CD4-positive, CD25-positive, alpha-beta regulatory T cell (primary cell): ENCODE results near the gene GRPEL2. TPM values are rescaled to one million over a fixed set of nuclear protein-coding genes. Genes with fewer than 3 reads are reported as not detected.

ENCODE experiments used
- ATAC-seq, 2 donors: fragments of 150-1000 bp; cut with Tn5 transposase; one replicate each; pipeline ENCODE4 v1.10.0; 2021; ENCODE audit warnings: low read depth in 2 of 2, moderate number of reproducible peaks in 2 of 2, moderate library complexity in 1 of 2
- DNase-seq, 3 donors: peaks; one replicate each; pipeline versions ENCODE4 v3.0.0 to v3.0.0-alpha.2; 2012 to 2022; ENCODE audit warnings: mixed read lengths in 1 of 3
- H3K27ac ChIP-seq: one replicate; pipeline ENCODE4 v1.7.0; 2013; ENCODE audit warnings: mild to moderate bottlenecking, low read length; ENCODE audit not compliant: insufficient read depth, poor library complexity, severe bottlenecking
- H3K27me3 ChIP-seq: one replicate; pipeline ENCODE4 v1.7.0; 2013; ENCODE audit warnings: low read length; ENCODE audit not compliant: control insufficient read depth, insufficient read depth
- H3K36me3 ChIP-seq: one replicate; pipeline ENCODE4 v1.7.0; 2013; ENCODE audit warnings: mild to moderate bottlenecking, low read length, moderate library complexity; ENCODE audit not compliant: control insufficient read depth, insufficient read depth
- H3K4me1 ChIP-seq: 2 replicates; pipeline ENCODE4 v1.7.0; 2013; ENCODE audit warnings: mild to moderate bottlenecking, low read length; ENCODE audit not compliant: insufficient read depth, control insufficient read depth, poor library complexity, severe bottlenecking
- H3K4me3 ChIP-seq: one replicate; pipeline ENCODE4 v1.7.0; 2013; ENCODE audit warnings: low read depth, mild to moderate bottlenecking, low read length, moderate library complexity
- H3K9me3 ChIP-seq, 2 experiments: 1 replicate in 1 of 2; 2 replicates in 1 of 2; pipeline ENCODE4 v1.7.0; 2013; ENCODE audit warnings: low read length in 2 of 2, mild to moderate bottlenecking in 1 of 2, moderate library complexity in 1 of 2; ENCODE audit not compliant: control insufficient read depth in 2 of 2
- H3K27ac Mint-ChIP-seq, 3 donors: one replicate each; pipeline ENCODE4 v1.8.0; 2020 to 2022; ENCODE audit warnings: mild to moderate bottlenecking in 3 of 3, mixed read lengths in 3 of 3, moderate library complexity in 2 of 3
- H3K27me3 Mint-ChIP-seq: one replicate; pipeline ENCODE4 v1.8.0; 2022; ENCODE audit warnings: mild to moderate bottlenecking, mixed read lengths
- H3K36me3 Mint-ChIP-seq: one replicate; pipeline ENCODE4 v1.8.0; 2020; ENCODE audit warnings: mixed read lengths
- H3K4me1 Mint-ChIP-seq, 4 donors: one replicate each; pipeline ENCODE4 v1.8.0; 2020 to 2022; ENCODE audit warnings: mixed read lengths in 4 of 4, mild to moderate bottlenecking in 1 of 4
- H3K4me3 Mint-ChIP-seq, 4 donors: one replicate each; pipeline ENCODE4 v1.8.0; 2020 to 2022; ENCODE audit warnings: mild to moderate bottlenecking in 4 of 4, mixed read lengths in 4 of 4, moderate library complexity in 3 of 4
- H3K9me3 Mint-ChIP-seq, 7 donors: one replicate each; pipeline ENCODE4 v1.8.0; 2020 to 2022; ENCODE audit warnings: mixed read lengths in 7 of 7, mild to moderate bottlenecking in 3 of 7, moderate library complexity in 2 of 7
- polyA plus RNA-seq, 4 donors: library from polyadenylated mRNA; unstranded; fragments of 300-500 nt; fragmentation: Illumina TruSeq; gene quantifications; one replicate each; pipeline ENCODE4 v1.2.3, GENCODE V29; 2021
- total RNA-seq: library from RNA; stranded (reverse); gene quantifications from one replicate; pipeline ENCODE4 v1.2.3, GENCODE V29; 2022

Gene GRPEL2
- total and polyA plus RNA-seq, 5 donors from 2014 or later = 11.0 to 25.9 (median 11.5) TPM

DNA sequence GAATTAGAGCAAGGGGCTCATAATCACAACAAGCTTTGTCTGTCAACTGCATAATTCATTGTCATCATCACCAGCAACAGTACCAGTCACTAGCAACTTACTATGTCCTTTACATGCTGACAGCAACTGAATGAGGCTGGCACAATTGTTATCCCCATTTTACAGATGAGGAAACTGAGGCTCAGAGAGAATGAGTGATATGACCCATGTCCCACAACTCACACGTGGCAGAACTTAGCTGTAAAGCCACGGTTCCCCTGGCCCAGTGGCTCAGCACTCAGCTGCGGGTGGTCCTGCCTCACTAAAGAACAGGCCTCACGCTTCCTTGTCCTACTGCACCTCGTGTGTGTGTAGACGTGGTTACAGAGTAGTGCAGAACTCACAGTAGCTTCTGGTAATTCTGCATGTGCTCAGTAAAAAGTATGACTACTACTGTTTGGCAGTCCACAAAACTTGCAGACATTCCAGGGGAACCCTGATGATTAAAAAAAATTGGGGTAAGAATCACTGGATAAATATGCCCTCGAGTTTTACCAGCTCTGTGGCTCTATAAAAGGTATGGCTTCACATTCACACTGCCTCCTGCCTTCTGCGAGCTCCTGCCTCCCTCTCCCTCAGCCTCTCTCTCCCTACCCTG, 43.4 kb upstream of the GRPEL2 start:
- Mint-ChIP-seq H3K4me1 (peaks cover 0 to 8% (median 0%) of the 10 kb centered on the region in 4 donors), H3K27ac (no peak overlapping the region), H3K27me3 (peaks cover 27% of the 10 kb centered on the region), H3K9me3 (no peaks in the 10 kb centered on the region), H3K36me3 (no peaks in the 10 kb centered on the region), H3K4me3 (no peak overlapping the region)
- Histone ChIP-seq H3K4me3 (no peak overlapping the region), H3K9me3 (no peaks in the 10 kb centered on the region), H3K27me3 (peaks cover 3% of the 10 kb centered on the region), H3K27ac (no peak overlapping the region), H3K36me3 (no peaks in the 10 kb centered on the region), H3K4me1 (no peaks in the 10 kb centered on the region)
- ATAC-seq = no peak
- no peak for DNase-seq

DNA sequence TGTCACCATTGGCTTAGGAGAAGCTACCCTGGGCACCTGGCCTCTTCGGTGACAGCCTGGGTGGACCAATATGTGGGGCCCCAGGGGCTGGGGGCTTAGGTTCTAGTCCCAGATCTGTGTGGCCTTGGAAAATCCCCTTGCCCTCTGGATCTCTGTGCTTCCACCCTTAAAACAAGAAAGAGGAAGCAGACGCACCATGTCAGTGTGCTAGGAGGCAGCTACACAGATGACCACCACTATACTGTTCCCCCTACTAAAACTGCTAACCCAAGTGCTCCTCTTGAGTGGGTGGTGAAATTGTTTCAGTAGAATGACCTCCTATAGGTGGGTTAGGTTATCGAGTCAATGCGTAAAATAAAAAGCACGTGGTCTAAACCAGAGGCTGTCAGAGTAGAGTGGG, 42.7 kb upstream of the GRPEL2 start:
- no peak for ATAC-seq
- H3K9me3 ChIP-seq = no peaks in the 10 kb centered on the region
- no peak overlapping the region for H3K27ac ChIP-seq
- DNase-seq = no peak
- H3K27me3 ChIP-seq = peaks cover 3% of the 10 kb centered on the region
- Mint-ChIP-seq H3K9me3 (no peaks in the 10 kb centered on the region), H3K27me3 (peaks cover 26% of the 10 kb centered on the region), H3K27ac (no peak overlapping the region), H3K36me3 (no peaks in the 10 kb centered on the region), H3K4me3 (no peak overlapping the region), H3K4me1 (peaks cover 0 to 8% (median 0%) of the 10 kb centered on the region in 4 donors)
- no peaks in the 10 kb centered on the region for H3K36me3 ChIP-seq
- H3K4me1 ChIP-seq = no peaks in the 10 kb centered on the region
- H3K4me3 ChIP-seq = no peak overlapping the region

DNA sequence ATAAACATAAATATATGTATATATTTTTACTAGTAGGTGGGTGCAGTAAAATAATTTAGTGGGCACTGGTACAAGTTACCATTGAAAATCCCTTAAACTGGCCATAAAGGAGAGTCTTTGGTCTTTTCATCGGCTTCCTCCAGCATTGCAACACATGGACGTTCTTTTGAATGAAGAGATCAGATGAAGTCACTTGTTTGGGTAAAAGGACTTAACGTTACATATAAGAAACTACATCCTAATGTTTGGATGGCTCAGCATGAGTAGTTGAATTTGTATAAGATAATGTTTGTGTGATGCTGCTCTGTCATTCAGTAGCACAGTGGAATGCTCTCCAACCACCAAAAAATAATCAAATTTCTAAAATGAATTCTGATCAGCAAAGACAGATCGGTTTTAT, 42.1 kb upstream of the GRPEL2 start:
- H3K27me3 Mint-ChIP-seq = peaks cover 21% of the 10 kb centered on the region
- Histone ChIP-seq H3K27ac (no peak overlapping the region), H3K4me1 (no peaks in the 10 kb centered on the region), H3K27me3 (peaks cover 3% of the 10 kb centered on the region), H3K9me3 (no peaks in the 10 kb centered on the region), H3K36me3 (no peaks in the 10 kb centered on the region), H3K4me3 (no peak overlapping the region)
- H3K4me1 Mint-ChIP-seq = peaks cover 0 to 6% (median 0%) of the 10 kb centered on the region in 4 donors
- no peaks in the 10 kb centered on the region for H3K9me3 Mint-ChIP-seq
- no peak overlapping the region for H3K27ac Mint-ChIP-seq
- no peaks in the 10 kb centered on the region for H3K36me3 Mint-ChIP-seq
- ATAC-seq (no peak), DNase-seq (no peak)
- no peak overlapping the region for H3K4me3 Mint-ChIP-seq

DNA sequence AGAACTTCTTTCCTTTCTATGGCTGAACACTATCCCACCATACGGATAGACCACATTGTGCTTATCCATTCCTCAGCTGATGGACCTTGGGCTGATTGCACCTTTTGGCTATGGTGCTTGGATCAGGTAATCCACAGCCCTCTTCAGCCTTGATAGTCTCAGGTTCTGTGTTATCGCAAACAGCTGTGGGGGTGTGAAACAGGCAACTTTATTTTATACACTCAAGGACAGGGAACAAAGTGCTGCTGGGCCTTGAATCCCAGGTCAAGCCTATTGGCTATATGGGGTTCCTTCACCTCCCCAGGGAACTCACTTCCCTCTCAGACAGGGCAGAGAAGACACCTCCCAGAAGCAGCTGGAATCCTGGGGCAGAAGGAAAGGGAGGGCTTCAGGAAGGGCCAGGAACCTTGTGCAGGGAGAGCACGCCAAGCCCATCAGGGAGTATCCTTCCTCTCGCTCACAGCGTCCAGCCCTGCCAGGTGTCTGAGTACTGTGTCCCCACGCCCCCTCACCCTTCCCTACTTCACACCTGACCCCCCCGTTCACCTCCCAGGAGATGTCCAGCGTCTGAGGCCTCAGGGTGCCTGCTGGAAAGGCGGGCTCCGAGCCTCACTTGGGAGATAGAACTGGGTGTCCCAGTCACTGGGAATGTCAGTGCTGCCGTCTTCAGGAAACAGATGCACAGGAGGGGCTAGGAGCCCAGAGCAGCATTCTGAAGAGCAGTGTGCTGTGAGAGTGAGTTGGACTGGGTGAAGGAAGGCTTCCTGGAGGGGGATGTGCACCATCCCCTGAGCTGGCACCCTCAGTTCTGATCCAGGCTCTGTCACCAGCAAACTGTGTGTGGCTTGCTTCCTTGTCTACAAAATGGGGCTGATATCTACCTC, 40.9 kb upstream of the GRPEL2 start:
- Histone ChIP-seq H3K4me3 (no peak overlapping the region), H3K36me3 (no peaks in the 10 kb centered on the region), H3K27ac (no peak overlapping the region), H3K9me3 (no peaks in the 10 kb centered on the region), H3K27me3 (peaks cover 3% of the 10 kb centered on the region), H3K4me1 (no peaks in the 10 kb centered on the region)
- no peak for DNase-seq
- peaks cover 0 to 3% (median 0%) of the 10 kb centered on the region in 4 donors for H3K4me1 Mint-ChIP-seq
- H3K27ac Mint-ChIP-seq = no peak overlapping the region
- H3K27me3 Mint-ChIP-seq = peaks cover 19% of the 10 kb centered on the region
- ATAC-seq = no peak
- H3K9me3 Mint-ChIP-seq = no peaks in the 10 kb centered on the region
- no peaks in the 10 kb centered on the region for H3K36me3 Mint-ChIP-seq
- H3K4me3 Mint-ChIP-seq = no peak overlapping the region

DNA sequence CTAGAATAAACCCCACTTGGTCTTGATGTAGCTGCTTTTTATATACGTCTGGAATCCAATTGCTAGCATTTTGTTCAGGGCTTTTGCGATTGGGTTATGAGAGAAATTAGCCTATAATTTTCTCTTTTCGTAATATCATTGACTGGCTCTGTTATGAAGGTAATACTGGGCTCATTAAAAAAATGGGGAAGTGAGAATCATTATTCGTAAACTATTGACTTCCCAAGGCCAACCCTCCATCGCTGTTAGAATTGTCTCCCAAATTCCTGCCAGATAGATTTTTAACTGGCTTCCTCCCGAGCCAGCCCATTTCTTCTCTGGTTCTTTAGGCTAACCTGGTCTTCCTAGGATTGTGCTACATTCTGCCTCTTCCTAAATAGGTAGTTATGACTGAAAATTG, 35.9 kb upstream of the GRPEL2 start:
- ATAC-seq (no peak), DNase-seq (no peak)
- H3K4me1 Mint-ChIP-seq = no peaks in the 10 kb centered on the region
- H3K27ac Mint-ChIP-seq = no peak overlapping the region
- Histone ChIP-seq H3K4me3 (no peak overlapping the region), H3K4me1 (no peaks in the 10 kb centered on the region), H3K36me3 (no peaks in the 10 kb centered on the region), H3K9me3 (no peaks in the 10 kb centered on the region), H3K27ac (no peak overlapping the region), H3K27me3 (no peaks in the 10 kb centered on the region)
- no peak overlapping the region for H3K4me3 Mint-ChIP-seq
- no peaks in the 10 kb centered on the region for H3K36me3 Mint-ChIP-seq
- H3K9me3 Mint-ChIP-seq = no peaks in the 10 kb centered on the region
- peaks cover 11% of the 10 kb centered on the region for H3K27me3 Mint-ChIP-seq

DNA sequence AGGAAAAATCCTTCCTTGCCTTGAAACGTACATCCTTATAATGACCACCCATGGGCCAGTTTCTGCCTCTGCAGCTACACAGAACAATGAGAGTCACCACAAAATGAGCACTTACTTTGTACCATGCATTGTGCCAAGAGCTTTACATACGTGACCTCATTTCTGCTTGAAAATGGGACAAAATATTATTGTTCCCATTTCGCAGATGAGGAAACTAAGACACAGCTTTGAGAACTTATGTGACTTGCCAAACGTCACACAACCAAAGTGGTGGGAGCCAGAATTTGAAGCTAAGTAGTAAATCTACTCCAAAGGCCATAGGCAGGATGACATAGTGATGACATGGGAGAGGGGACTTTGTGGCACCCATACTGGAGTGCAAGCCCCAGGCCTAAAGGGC, 34.8 kb upstream of the GRPEL2 start:
- H3K4me3 ChIP-seq = no peak overlapping the region
- H3K27me3 ChIP-seq = no peaks in the 10 kb centered on the region
- Mint-ChIP-seq H3K4me1 (no peaks in the 10 kb centered on the region), H3K27me3 (peaks cover 11% of the 10 kb centered on the region), H3K36me3 (no peaks in the 10 kb centered on the region), H3K9me3 (no peaks in the 10 kb centered on the region), H3K4me3 (no peak overlapping the region), H3K27ac (peak overlapping the region in 1 of 3 donors; percentile 20)
- H3K27ac ChIP-seq = no peak overlapping the region
- H3K9me3 ChIP-seq = no peaks in the 10 kb centered on the region
- no peak for ATAC-seq
- H3K4me1 ChIP-seq = no peaks in the 10 kb centered on the region
- H3K36me3 ChIP-seq = no peaks in the 10 kb centered on the region
- DNase-seq = no peak

DNA sequence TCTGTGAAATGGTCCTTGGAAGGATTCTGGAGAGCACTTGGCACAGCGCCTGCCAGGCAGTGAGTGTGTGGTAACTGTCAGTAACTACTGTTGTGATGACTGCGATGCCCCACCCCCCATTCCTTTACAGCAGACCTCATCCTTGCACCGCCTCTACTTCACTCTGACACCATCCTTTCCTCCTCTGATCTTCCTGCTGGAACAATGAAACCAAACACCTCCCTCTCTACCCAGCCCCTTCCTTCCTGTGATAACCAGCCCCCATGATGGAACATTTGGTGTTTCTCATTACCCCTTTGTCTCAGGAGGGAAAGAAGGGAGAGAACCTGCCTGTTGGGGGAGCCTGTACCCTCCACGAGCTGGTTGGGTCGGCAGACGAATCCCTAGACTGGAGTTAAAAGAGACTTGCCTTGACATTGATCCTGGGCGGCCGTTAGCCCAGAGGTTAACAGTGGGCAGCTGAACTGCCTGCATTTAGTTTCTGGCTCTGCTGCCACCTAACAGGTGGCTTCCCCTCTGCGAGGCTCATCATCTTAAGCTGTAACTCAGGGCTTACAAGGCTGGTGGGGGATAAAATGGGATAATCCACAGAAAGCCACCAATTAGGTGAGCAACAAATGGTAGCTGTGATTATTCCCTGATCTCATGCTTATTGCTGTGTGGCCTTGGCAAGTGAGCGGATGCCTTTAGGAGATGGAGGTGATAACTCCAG, 34.2 kb upstream of the GRPEL2 start:
- no peak overlapping the region for H3K4me3 ChIP-seq
- Mint-ChIP-seq H3K36me3 (no peaks in the 10 kb centered on the region), H3K4me3 (no peak overlapping the region), H3K27me3 (peaks cover 11% of the 10 kb centered on the region), H3K9me3 (no peaks in the 10 kb centered on the region), H3K4me1 (no peaks in the 10 kb centered on the region), H3K27ac (no peak overlapping the region)
- H3K4me1 ChIP-seq = no peaks in the 10 kb centered on the region
- no peak overlapping the region for H3K27ac ChIP-seq
- no peaks in the 10 kb centered on the region for H3K27me3 ChIP-seq
- ATAC-seq (no peak), DNase-seq (no peak)
- H3K36me3 ChIP-seq = no peaks in the 10 kb centered on the region
- no peaks in the 10 kb centered on the region for H3K9me3 ChIP-seq
